LNCAP (cell line): ENCODE data around the gene IRF4.

Experiments used
- CTCF ChIP-seq: fragments of 450-650 bp; IDR thresholded peaks from 2 replicates; pipeline ENCODE4 v1.5.1; 2017; ENCODE audit warnings: mild to moderate bottlenecking

IRF4 gene

GRCh38 chr6:351011-351866 lies 40.3 kb upstream of the IRF4 start:
- no peak for TF ChIP-seq CTCF

- TF ChIP-seq CTCF, result no peak
Observed at GRCh38 chr6:351867-352289, 39.7 kb upstream of the IRF4 start.

- no peak for TF ChIP-seq CTCF
Observed at GRCh38 chr6:352474-352873, 39.1 kb upstream of the IRF4 start.

- TF ChIP-seq CTCF, result no peak
Observed at GRCh38 chr6:352896-353470, 38.6 kb upstream of the IRF4 start.

GRCh38 chr6:353642-354614 lies 37.6 kb upstream of the IRF4 start:
- no peak for TF ChIP-seq CTCF

- TF ChIP-seq CTCF, result no peak
Observed at GRCh38 chr6:354631-355280, 36.8 kb upstream of the IRF4 start.
